Type B pancreatic cell (in vitro differentiated cells): ENCODE data around the gene DDX21. TPM values are rescaled to one million over a fixed set of nuclear protein-coding genes. Genes with fewer than 3 reads are reported as not detected.
"Not testable (repeated sequence)": the region's sequence is repeated elsewhere in the genome, so short reads cannot be mapped to it uniquely, and the experiment has no call there.

Source experiments
- DNase-seq: peaks from one replicate; pipeline ENCODE4 v3.0.0; 2021; ENCODE audit warnings: mixed read lengths; ENCODE audit not compliant: unreplicated experiment; ENCODE audit errors: extremely low spot score
- H3K27ac Mint-ChIP-seq: 2 replicates; pipeline ENCODE4 v1.8.0; 2021; ENCODE audit warnings: mild to moderate bottlenecking, mixed read lengths
- H3K27me3 Mint-ChIP-seq: 2 replicates; pipeline ENCODE4 v1.8.0; 2021; ENCODE audit warnings: mixed read lengths
- H3K36me3 Mint-ChIP-seq: 2 replicates; pipeline ENCODE4 v1.8.0; 2021; ENCODE audit warnings: mixed read lengths
- H3K4me1 Mint-ChIP-seq: one replicate; pipeline ENCODE4 v1.8.0; 2021; ENCODE audit warnings: mixed read lengths; ENCODE audit not compliant: unreplicated experiment
- H3K4me3 Mint-ChIP-seq: 2 replicates; pipeline ENCODE4 v1.8.0; 2021; ENCODE audit warnings: mild to moderate bottlenecking, mixed read lengths
- H3K9me3 Mint-ChIP-seq: 2 replicates; pipeline ENCODE4 v1.8.0; 2021; ENCODE audit warnings: mixed read lengths
- long read RNA-seq: library from polyadenylated mRNA; unstranded; transcript quantifications from one replicate; pipeline ENCODE4 v2.0.0, GENCODE V29; 2020
- total RNA-seq: library from RNA; stranded (reverse); gene quantifications from 2 replicates; pipeline ENCODE4 v1.2.1, GENCODE V29; 2021; ENCODE audit warnings: low replicate concordance
- TF ChIP-seq, protein P1 (sequence below): fragments of 200-600 bp; sonication (generic); conservative IDR thresholded peaks from 2 replicates; pipeline ENCODE4 v1.5.0; 2021; ENCODE audit warnings: antibody characterized with exemption, mild to moderate bottlenecking

The DDX21 gene
- total RNA-seq: 53.2 and 57.5 TPM in 2 replicates
- long read RNA-seq, full-length matches to known transcripts: 19 of 56 reads
- long read RNA-seq, partial matches to known transcripts: 26 of 56 reads
- long read RNA-seq, other reads (novel, unspliced or antisense): 11 of 56 reads

DNA sequence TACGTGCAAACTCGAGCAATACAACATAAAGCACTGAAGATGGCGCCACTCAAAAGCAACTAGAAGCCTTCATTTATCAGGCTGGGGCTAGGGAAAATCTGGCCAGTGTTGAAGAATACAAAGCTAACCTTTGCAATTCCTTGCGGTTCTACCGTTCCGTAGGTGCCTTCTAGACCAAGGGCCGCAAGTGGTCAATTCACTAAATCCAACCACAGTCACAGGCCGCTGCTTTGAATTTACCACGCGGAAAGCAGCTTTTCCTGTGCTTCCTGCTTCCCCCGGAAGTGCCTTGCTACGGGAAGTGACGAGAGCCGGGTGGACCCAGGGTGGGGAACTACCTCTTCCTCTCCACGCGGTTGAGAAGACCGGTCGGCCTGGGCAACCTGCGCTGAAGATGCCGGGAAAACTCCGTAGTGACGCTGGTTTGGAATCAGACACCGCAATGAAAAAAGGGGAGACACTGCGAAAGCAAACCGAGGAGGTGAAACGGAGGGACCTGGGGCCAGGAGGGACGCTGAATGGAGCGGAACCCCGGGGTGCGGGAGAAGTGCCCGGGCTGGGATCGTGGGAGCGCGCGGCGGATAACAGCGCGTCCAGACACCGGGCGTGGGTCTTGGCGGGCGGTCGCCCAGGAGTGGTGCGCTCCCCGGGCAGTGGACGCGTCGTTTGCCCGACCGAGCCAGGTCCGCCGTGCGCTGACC is at the start of gene DDX21:
DDX21 (plus strand) TSS at position 339 of the 701 bp plus-strand sequence; CDS start at position 395, 56 bp downstream.
- Mint-ChIP-seq H3K4me3 (peak within 1 kb of the TSS; percentile 99), H3K36me3 (peaks cover 17% of the 10 kb centered on the region), H3K27me3 (no peaks in the 10 kb centered on the region), H3K9me3 (no peaks in the 10 kb centered on the region), H3K4me1 (peaks cover 15% of the 10 kb centered on the region), H3K27ac (peak within 1 kb of the TSS; percentile 98)
- TF ChIP-seq, protein P1, sequence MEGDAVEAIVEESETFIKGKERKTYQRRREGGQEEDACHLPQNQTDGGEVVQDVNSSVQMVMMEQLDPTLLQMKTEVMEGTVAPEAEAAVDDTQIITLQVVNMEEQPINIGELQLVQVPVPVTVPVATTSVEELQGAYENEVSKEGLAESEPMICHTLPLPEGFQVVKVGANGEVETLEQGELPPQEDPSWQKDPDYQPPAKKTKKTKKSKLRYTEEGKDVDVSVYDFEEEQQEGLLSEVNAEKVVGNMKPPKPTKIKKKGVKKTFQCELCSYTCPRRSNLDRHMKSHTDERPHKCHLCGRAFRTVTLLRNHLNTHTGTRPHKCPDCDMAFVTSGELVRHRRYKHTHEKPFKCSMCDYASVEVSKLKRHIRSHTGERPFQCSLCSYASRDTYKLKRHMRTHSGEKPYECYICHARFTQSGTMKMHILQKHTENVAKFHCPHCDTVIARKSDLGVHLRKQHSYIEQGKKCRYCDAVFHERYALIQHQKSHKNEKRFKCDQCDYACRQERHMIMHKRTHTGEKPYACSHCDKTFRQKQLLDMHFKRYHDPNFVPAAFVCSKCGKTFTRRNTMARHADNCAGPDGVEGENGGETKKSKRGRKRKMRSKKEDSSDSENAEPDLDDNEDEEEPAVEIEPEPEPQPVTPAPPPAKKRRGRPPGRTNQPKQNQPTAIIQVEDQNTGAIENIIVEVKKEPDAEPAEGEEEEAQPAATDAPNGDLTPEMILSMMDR: peak; percentile 78
- peak; percentile 87 for DNase-seq

DNA sequence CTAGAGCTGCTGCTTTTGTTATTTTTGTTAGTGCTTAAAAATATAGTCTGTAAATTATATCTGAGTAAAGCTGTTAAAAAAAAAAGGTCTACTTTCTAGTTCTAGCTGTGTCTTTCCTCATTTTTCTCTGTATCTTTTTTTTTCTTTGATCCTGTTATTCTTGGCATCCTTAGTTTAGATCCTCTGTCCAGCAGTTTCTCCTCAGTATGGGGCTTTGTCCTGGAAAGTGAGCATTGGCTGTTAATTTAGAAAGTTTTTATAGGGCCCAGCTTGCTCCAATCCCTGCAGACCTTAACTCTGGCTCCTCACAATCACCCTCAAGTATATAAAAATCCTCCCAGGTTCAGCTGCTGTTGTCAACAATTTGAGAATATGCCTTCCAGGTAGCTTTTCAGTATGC is 31.4 kb upstream of the DDX21 start:
- Mint-ChIP-seq H3K4me1 (peaks cover 7% of the 10 kb centered on the region), H3K27me3 (no peaks in the 10 kb centered on the region), H3K9me3 (no peaks in the 10 kb centered on the region), H3K36me3 (peaks cover 14% of the 10 kb centered on the region), H3K4me3 (peak overlapping the region; percentile 12), H3K27ac (peak overlapping the region; percentile 88)
- TF ChIP-seq, protein P1: no peak
- no peak for DNase-seq

DNA sequence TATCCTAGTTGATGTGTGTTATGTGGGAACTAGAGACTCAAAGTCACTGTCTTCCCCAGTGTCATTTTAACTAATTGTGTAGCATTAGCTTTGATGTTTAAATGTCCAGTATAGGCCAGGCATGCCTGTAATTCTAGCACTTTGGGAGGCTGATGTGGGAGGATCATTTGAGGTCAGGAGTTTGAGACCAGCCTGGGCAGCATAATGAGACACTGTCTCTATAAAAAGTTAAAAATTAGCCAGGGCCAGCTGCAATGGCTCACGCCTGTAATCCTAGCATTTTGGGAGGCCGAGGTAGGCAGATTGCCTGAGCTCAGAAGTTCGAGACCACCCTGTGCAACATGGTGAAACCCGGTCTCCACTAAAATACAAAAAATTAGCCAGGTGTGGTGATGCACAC is 30.5 kb upstream of the DDX21 start:
- no peaks in the 10 kb centered on the region for H3K27me3 Mint-ChIP-seq
- TF ChIP-seq, protein P1: no peak
- no peak overlapping the region for H3K27ac Mint-ChIP-seq
- peaks cover 7% of the 10 kb centered on the region for H3K4me1 Mint-ChIP-seq
- no peak overlapping the region for H3K4me3 Mint-ChIP-seq
- peaks cover 16% of the 10 kb centered on the region for H3K36me3 Mint-ChIP-seq
- DNase-seq: no peak
- H3K9me3 Mint-ChIP-seq: no peaks in the 10 kb centered on the region

DNA sequence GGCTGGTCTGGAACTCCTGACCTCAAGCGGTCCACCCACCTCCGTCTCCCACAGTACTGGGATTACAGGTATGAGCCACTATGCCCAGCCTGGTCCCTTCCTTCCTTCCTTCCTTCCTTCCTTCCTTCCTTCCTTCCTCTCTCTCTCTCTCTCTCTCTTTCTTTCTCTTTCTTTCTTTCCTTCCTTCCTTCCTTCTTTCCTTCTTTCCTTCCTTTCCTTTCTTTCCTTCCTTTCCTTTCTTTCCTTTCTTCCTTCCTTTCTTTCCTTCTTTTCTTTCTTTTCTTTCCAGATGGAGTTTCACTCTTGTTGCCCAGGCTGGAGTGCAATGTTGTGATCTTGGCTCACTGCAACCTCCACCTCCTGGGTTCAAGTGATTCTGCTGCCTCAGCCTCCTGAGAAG is 26.8 kb upstream of the DDX21 start:
- not testable (repeated sequence) for H3K4me3 Mint-ChIP-seq, DNase-seq, H3K27me3 Mint-ChIP-seq, H3K27ac Mint-ChIP-seq, H3K9me3 Mint-ChIP-seq, H3K4me1 Mint-ChIP-seq
- peaks cover 23% of the 10 kb centered on the region for H3K36me3 Mint-ChIP-seq

DNA sequence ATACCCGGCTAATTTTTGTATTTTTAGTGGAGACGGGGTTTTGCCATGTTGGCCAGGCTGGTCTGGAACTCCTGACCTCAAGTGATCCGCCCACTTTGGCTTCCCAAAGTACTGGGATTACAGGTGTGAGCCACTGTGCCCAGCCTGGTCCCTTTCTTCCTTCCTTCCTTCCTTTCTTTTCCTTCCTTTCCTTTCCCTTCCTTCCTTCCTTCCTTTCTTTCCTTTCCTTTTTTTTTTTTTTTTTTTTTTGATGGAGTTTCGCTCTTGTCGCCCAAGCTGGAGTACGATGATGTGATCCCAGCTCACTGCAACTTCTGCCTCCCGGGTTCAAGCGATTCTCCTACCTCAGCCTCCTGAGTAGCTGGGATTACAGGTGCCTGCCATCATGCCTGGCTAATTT is 26.1 kb upstream of the DDX21 start:
- not testable (repeated sequence) for H3K4me3 Mint-ChIP-seq, H3K27ac Mint-ChIP-seq, H3K4me1 Mint-ChIP-seq, DNase-seq, H3K27me3 Mint-ChIP-seq, H3K9me3 Mint-ChIP-seq
- peaks cover 21% of the 10 kb centered on the region for H3K36me3 Mint-ChIP-seq

DNA sequence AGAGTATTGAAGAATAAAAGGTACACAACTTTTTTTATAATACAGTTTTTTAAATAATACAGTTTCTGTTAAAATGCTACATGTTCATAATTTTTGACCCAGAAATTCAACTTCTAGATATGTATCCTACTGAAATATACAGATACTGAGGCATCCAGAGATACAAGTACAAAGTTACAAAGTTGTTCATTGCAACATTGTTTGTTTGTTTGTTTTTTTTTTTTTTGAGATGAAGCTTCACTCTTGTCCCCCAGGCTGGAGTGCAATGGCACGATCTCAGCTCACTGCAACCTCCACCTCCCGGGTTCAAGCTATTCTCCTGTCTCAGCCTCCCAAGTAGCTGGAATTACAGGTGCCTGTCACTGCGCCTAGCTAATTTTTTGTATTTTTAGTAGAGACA is 23.1 kb upstream of the DDX21 start:
- not testable (repeated sequence) for H3K27me3 Mint-ChIP-seq, H3K27ac Mint-ChIP-seq, H3K4me1 Mint-ChIP-seq, H3K4me3 Mint-ChIP-seq, DNase-seq, H3K9me3 Mint-ChIP-seq
- peaks cover 22% of the 10 kb centered on the region for H3K36me3 Mint-ChIP-seq

DNA sequence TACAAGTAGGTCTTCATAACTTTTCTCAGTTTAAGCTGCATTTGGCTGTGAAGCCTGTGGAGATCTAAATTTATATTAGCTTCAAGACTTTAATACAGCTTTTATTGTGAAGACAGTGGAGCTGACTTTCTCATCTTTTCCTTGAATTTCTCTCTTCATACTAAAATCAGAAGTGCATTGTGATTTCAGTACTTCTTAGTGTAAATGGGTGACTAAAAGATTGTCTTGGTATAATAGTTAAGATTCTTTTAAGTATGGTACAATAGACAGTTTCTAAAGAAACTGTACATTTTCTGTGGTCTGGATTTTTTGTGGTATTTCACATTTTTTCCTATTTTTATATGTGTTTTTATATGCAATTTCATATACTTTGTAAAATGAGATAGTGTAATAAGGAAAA is 21.0 kb upstream of the DDX21 start:
- no peaks in the 10 kb centered on the region for H3K27me3 Mint-ChIP-seq
- H3K36me3 Mint-ChIP-seq: peaks cover 36% of the 10 kb centered on the region
- H3K9me3 Mint-ChIP-seq: no peaks in the 10 kb centered on the region
- no peaks in the 10 kb centered on the region for H3K4me1 Mint-ChIP-seq
- no peak for DNase-seq
- H3K4me3 Mint-ChIP-seq: no peak overlapping the region
- TF ChIP-seq, protein P1: no peak
- no peak overlapping the region for H3K27ac Mint-ChIP-seq
